Esophagus muscularis mucosa (tissue), 3 donors: ENCODE measurements around the gene MRPL23.

Experiments used
- POLR2AphosphoS5 ChIP-seq, 2 donors: sonication (generic); formaldehyde crosslinking; IDR thresholded peaks; one replicate each; pipeline ENCODE4 v1.6.1; 2017; ENCODE audit warnings: antibody characterized with exemption in 2 of 2
- TF ChIP-seq, protein P1 (sequence below), 3 experiments: fragments of 200-600 bp in 2 of 3; fragments of 450-650 bp in 1 of 3; sonication (generic) in 2 of 3; IDR thresholded peaks; one replicate each; pipeline ENCODE4 v1.5.1; 2017 to 2019; ENCODE audit warnings: antibody characterized with exemption in 3 of 3, mild to moderate bottlenecking in 2 of 3, moderate library complexity in 1 of 3

- TF ChIP-seq, protein P1, sequence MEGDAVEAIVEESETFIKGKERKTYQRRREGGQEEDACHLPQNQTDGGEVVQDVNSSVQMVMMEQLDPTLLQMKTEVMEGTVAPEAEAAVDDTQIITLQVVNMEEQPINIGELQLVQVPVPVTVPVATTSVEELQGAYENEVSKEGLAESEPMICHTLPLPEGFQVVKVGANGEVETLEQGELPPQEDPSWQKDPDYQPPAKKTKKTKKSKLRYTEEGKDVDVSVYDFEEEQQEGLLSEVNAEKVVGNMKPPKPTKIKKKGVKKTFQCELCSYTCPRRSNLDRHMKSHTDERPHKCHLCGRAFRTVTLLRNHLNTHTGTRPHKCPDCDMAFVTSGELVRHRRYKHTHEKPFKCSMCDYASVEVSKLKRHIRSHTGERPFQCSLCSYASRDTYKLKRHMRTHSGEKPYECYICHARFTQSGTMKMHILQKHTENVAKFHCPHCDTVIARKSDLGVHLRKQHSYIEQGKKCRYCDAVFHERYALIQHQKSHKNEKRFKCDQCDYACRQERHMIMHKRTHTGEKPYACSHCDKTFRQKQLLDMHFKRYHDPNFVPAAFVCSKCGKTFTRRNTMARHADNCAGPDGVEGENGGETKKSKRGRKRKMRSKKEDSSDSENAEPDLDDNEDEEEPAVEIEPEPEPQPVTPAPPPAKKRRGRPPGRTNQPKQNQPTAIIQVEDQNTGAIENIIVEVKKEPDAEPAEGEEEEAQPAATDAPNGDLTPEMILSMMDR (IDR thresholded peaks at IDR 0.05): no peak
- no peak for TF ChIP-seq POLR2AphosphoS5 (IDR thresholded peaks at IDR 0.05)
Measured at GRCh38 chr11:1924181-1924580, 23.0 kb upstream of the MRPL23 start.
